Measurements from ENCODE around the gene PPP1R13B.

Gene PPP1R13B

DNA sequence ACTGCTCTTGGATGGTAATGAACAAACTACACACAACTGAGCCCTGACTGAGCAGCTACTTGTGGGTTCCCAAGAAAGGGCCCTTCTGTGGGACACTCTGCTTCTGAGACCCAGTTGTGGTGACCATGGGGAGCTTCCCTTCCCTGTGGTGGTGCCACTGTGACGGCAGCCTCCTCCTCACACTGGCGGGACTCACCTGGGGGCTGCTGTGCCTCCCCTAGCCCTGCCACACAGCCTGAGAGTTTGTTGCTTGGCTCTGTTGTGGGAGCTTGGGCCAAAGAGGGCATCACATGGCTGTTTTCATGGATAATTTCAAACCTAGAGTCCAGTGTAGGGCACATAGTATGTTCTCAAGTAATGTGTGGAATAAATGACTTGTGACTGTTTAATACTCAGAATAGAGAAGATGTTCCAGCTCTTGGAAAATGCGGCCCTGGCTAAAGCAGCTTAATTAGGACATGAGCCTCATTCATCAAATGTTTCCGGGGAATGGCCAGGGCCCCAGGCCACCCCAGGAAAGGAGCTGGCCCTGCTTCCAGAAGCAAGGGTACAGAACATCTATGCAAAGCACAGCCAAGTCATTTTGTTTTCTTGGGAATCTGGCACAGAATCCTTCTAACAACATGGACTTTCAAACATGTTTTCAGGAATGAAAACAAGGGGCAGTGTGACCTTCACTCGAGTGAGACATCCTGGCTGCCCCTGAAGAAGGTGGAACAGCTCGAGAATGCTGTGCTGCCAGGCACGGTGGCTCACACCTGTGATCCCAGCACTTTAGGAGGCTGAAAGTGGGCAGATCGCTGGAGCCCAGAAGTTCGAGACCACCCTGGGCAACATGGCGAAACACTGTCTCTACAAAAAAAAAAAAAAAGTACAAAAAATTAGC is 110.6 kb downstream of the PPP1R13B start:
- no peak for TF ChIP-seq CTCF (IDR thresholded peaks at IDR 0.05)
- H3K9me3 ChIP-seq = no peaks in the 10 kb centered on the region
- H3K4me1 ChIP-seq = peaks cover 0 to 37% (median 32%) of the 10 kb centered on the region in 4 donors
- H3K27ac ChIP-seq = peak overlapping the region; percentile 83 to 84
- DNase-seq = peak; percentile 82 to 84
- H3K27me3 ChIP-seq = no peaks in the 10 kb centered on the region
- intact Hi-C loops (cut with DNase I; ENCODE audit: low total_unique reads) = loop anchor here (10.0 kb wide), 1 partner anchor 132 kb away; no protein-coding TSS in a partner anchor
- H3K36me3 ChIP-seq = peaks cover 26 to 76% (median 54%) of the 10 kb centered on the region in 3 donors
- no peak overlapping the region for H3K4me3 ChIP-seq

GRCh38 chr14:103735815-103736545 is 111.4 kb downstream of the PPP1R13B start:
- H3K4me3 ChIP-seq = no peak overlapping the region
- no peaks in the 10 kb centered on the region for H3K27me3 ChIP-seq
- DNase-seq = peak in 1 of 2 donors; percentile 64
- intact Hi-C loops (cut with DNase I; ENCODE audit: low total_unique reads) = loop anchor here (10.0 kb wide), 1 partner anchor 131 kb away; no protein-coding TSS in a partner anchor
- no peaks in the 10 kb centered on the region for H3K9me3 ChIP-seq
- H3K36me3 ChIP-seq = peaks cover 29 to 76% (median 60%) of the 10 kb centered on the region in 3 donors
- H3K27ac ChIP-seq = peak overlapping the region; percentile 83 to 84
- TF ChIP-seq CTCF (IDR thresholded peaks at IDR 0.05) = no peak
- H3K4me1 ChIP-seq = peaks cover 0 to 37% (median 32%) of the 10 kb centered on the region in 4 donors

DNA sequence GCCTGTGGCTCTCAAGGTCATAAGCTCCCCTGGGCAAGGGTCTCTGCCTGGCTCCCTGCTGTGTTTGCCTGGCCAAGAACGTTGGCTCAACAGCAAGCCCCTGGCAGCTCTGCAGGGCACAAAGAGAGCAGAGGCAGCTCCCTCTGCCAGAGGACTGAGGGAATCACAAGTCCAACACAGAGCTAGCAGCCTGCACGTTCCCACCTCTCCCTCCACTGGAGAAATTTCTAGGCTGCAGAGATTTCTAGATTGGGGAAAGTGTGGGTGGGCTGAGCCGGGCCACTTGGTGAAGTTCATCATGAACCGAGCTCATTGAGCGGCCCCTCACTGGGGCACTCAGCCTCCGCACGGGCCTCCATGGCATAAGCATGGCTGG is 111.9 kb downstream of the PPP1R13B start:
- Histone ChIP-seq H3K9me3 (no peaks in the 10 kb centered on the region), H3K27ac (peak overlapping the region; percentile 83 to 84), H3K36me3 (peaks cover 34 to 76% (median 61%) of the 10 kb centered on the region in 3 donors), H3K4me3 (no peak overlapping the region), H3K4me1 (peaks cover 0 to 41% (median 32%) of the 10 kb centered on the region in 4 donors), H3K27me3 (no peaks in the 10 kb centered on the region)
- DNase-seq = peak; percentile 28 to 73
- TF ChIP-seq CTCF (IDR thresholded peaks at IDR 0.05) = peak in 1 of 2 experiments; percentile 22
- intact Hi-C loops (cut with DNase I; ENCODE audit: low total_unique reads) = loop anchor here (10.0 kb wide), 1 partner anchor 131 kb away; no protein-coding TSS in a partner anchor

DNA sequence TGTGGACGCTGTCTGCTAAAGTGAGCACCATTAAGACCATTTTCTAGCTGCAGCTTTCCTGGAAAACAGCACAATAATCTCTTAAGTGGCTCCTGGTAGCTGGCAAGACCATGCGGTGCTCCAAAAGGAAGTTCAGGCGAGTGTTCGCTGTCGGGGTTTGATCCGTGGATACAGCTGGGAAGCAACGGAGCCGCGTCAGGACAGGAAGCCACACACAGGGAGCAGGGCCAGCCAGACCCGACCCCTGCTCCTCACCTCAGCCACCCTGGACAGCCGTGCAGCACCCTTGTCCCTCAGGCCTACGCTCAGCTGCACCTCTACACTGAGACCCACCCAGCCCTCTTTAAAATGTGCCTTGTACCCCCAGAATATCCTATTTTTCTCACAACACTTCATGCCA is 112.4 kb downstream of the PPP1R13B start:
- intact Hi-C loops (cut with DNase I; ENCODE audit: low total_unique reads) = loop anchor here (10.0 kb wide), 1 partner anchor 130 kb away; no protein-coding TSS in a partner anchor
- Histone ChIP-seq H3K9me3 (no peaks in the 10 kb centered on the region), H3K4me1 (peaks cover 0 to 45% (median 32%) of the 10 kb centered on the region in 4 donors)

More for the DNA sequence above, 112.4 kb downstream of the PPP1R13B start:
- Histone ChIP-seq H3K4me3 (no peak overlapping the region), H3K27ac (peak overlapping the region; percentile 83 to 84), H3K27me3 (no peaks in the 10 kb centered on the region), H3K36me3 (peaks cover 38 to 76% (median 61%) of the 10 kb centered on the region in 3 donors)
- TF ChIP-seq CTCF (IDR thresholded peaks at IDR 0.05) = no peak
- peak; percentile 19 to 68 for DNase-seq

Measured in tibial artery (tissue), 4 donors.